GM18508 (cell line): ENCODE measurements around the gene OLFM1.
"Not testable (repeated sequence)": the region's sequence is repeated elsewhere in the genome, so short reads cannot be mapped to it uniquely, and the experiment has no call there.

Experiments used
- ATAC-seq: cut with Tn5 transposase; IDR thresholded peaks from one replicate; pipeline ENCODE4 v1.9.1; 2021; ENCODE audit warnings: moderate number of reproducible peaks; ENCODE audit not compliant: insufficient read depth, unreplicated experiment

Gene OLFM1

DNA sequence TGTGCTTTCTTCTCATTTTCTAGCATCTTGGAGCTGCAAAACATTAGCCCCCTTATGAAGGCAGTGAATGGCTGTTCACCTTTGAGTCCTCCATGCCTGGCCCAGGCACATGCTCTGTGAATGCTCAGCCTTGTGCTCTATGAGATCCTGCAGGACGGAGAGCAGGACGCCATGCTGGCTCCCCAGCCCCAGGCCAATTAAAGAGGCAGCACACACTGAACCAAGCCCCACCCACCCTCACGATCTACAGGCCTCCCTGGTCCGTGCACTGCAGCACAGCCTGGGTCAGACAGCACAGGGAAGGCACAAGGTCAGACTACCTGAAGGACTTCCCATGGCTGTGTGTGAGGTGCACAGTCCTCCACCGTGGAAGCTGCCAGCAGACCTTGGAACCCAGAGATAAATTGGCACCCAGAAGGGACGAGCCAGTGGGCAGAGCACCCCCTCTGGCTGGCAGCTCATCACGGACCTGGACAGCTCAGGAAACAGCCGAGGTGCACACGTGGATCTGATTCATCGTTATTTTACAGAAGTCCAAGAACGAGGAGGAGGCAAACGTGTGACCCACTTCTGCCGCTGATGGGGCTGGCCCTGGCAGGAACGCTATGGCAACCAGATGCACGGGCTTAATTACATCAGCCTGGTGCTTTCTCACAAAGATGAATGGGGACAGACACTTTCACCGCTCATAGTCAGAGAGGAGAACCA, 59.5 kb downstream of the OLFM1 start:
- ATAC-seq, result no peak

DNA sequence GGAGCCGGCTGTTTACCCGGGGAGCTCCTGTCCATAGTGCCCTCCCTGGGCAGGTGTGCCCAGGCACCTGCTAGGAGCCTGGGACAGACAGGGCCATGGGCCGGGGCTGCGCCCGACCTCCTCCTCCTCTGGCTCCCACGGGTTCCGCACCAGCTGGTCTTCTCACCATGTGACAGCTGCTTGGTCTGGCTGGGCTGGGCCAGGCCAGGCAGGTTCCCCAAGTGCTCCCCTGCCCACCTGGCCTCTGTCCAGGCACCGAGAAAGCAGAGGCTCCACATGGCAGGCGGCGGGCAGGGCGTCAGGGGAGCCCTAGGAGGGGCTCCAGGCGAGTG, 60.0 kb downstream of the OLFM1 start:
- no peak for ATAC-seq

DNA sequence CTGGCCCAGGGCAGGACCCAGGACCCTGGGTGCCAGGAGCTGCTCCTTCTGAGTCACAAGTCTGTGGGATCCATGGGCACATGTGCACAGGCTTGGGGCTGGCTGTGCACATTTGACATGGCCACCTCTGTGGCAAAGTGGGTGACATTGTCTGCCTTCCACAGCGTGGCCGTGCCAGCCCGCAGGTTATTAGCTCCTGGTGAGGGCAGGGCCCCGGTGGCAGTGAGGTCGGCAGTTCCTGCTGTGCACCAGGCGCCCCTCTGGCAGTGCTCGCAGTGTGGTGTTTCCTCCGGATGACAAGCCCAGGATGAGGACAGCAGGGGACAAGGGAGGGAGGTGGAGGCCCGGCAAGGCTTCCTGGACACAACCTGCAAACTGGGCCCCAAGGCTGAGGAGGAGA, 60.5 kb downstream of the OLFM1 start:
- no peak for ATAC-seq

DNA sequence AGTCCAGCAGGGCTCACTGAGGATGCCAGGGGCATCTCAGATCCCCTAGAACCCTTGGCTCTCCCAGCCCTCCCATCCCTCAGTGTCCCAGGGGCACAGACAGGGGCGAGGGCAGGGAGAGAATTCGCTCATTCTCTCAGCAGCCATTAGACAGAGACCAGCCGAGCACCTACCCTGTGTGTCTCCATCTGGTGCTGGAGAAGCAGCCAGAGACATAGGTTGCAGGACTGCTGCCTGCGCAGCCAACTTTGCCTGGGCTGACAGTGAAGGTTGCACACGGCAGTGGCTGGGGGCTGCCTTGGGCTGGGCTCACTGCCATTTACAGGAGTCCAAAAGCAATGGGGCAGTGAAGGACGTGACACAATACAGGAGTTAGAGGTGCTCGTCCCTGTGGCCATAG, 60.9 kb downstream of the OLFM1 start:
- no peak for ATAC-seq

DNA sequence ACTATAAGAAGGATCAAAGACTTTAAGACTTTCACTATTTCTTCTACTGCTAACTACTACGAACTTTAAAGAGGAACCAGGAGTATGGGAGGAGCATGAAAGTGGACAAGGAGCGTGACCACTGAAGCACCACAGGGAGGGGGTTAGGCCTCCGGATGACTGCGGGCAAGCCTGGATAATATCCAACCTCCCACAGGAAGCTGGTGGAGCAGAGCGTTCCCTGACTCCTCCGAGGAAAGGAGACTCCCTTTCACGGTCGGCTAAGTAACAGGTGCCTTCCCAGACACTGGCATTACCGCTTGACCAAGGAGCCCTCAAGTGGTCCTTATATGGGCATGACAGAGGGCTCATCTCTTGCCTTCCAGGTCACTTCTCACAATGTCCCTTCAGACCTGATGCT, 62.4 kb downstream of the OLFM1 start:
- not testable (repeated sequence) for ATAC-seq

DNA sequence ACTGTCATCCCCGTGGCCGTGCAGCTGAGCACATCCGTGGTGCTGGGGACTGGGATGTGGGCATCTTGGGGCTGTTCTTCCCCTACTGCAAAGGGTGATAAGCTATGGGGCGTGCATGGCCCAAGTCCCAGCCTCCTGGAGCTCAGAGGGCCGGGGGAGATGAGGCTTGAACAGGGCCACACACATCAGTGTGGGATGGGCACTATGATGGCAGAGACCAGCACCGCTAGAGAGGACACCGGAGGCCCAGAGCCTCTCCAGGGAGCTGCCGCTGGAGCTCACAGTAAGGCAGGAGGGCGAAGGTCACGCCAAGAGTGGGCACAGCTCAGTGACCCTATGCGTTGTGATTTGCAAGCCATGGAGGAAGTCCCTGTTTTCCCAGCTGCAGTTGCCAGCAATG, 63.5 kb downstream of the OLFM1 start:
- no peak for ATAC-seq

DNA sequence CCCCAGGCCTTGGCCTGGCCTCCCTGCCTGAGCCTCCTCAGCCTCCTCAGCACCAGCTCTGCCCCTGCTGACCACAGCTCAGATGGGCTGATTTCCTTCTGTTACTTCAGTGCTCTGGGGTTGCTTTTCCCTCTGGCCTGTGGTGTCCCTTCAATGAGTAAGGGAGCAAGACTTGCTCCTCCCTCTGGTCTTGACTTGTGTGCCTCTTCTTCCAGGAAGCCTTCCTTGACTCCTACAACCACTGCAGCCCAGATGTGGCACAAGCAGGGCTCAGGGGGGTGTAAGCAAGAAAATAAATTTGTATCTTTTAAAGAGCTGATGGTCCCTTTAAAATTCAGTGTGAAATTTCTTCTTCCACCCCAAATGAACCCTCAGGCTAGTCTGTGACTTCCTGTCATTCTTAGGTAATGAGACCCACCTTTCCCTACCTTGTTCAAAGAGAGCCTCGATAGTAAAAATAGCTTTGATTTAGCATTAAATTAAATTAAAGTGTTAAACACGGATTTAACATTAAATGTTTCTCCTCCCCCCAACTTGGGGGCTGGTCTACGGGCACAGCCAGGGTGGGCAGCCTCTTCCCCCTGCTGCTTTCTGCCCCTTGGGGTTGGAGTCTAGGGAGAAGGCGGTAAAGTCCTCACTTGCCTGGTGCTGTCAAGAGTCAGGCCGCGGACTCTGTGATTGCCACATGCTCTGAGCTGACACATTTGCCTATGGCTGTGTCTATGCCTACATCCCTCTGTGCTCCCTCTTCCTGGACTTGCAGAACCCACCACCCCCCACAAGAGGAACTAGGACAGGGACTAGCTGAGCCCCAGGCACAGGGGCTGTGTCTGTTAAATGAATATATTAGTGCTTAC, 64.5 kb downstream of the OLFM1 start:
- no peak for ATAC-seq

DNA sequence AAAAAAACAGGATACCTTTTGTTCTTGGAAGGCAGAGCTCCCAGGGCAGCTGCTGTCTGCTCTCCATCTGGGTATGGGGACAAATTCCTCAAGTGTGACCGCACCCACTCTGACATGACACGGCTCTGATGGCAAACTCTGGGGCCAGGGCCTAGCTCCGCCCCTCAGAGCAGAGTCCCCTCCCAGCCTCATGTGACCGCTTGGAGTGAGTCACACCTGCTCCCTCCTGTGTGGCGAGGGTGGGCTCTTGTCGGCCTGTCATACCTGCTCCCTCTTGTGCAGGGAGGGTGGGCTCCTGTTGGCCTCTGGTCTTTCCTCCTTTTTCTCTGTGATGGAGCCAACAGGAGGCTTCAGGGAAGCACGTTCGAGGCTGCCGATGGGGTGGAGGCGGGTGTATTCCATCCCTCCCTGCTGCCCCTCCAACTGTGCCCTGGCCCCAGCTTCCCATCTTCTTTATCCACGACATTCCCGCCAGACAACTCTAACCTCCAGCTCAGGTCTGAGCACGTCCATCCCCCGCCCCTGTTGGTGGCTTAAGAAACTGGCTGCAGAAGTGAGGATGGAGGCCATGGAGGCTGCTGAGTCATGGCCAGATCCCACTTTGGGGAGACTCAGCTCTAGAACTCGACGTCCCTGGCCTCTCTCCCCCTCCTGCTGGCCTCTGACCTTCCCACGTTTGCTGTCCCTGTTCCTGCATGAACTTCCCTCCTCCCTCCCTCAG, 65.3 kb downstream of the OLFM1 start:
- ATAC-seq, result no peak

DNA sequence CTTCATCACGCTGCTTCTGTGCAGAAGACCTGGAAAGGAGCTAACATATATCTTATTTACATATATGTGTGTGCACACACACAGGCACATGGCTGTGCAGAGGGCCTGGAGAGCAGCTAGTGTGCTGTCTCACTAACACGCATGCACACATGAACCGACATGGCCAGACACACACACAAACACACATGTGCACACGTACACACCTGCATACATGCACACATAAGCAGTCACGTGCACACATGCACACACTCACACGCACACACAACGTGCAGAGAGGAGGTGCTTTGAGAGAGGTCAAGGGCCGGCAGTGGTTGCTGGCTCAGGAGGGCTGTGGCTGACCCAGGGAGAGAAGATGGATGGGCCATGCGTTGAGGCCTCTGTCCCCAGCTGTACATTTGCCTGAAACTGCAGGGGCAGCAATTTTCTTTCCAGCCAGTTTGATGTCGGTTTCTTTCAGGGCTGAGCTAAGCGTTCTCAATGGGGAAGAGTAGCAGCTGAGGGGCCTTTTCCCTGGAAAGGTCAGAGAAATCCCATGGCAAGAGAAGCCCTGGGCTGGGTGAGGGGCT, 66.7 kb downstream of the OLFM1 start:
- ATAC-seq, result no peak

DNA sequence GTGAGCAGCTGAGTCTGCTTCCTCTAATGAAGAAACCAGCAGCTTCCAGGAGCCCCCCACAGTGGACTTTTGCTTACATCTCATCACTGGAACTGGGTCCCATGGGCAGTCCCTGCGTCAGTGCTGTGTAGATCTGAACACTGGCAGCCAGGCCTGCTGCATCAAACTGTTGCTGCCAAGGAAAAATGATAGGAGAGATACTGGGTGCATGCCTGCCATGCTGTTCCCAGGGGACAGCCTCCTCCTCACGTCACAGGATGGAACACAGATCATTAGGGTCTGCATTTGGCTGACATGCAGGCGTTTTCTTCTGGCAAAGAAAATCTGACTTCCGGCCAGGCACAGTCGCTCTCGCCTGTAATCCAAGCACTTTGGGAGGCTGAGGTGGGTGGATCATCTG, 67.9 kb downstream of the OLFM1 start:
- ATAC-seq, result no peak

DNA sequence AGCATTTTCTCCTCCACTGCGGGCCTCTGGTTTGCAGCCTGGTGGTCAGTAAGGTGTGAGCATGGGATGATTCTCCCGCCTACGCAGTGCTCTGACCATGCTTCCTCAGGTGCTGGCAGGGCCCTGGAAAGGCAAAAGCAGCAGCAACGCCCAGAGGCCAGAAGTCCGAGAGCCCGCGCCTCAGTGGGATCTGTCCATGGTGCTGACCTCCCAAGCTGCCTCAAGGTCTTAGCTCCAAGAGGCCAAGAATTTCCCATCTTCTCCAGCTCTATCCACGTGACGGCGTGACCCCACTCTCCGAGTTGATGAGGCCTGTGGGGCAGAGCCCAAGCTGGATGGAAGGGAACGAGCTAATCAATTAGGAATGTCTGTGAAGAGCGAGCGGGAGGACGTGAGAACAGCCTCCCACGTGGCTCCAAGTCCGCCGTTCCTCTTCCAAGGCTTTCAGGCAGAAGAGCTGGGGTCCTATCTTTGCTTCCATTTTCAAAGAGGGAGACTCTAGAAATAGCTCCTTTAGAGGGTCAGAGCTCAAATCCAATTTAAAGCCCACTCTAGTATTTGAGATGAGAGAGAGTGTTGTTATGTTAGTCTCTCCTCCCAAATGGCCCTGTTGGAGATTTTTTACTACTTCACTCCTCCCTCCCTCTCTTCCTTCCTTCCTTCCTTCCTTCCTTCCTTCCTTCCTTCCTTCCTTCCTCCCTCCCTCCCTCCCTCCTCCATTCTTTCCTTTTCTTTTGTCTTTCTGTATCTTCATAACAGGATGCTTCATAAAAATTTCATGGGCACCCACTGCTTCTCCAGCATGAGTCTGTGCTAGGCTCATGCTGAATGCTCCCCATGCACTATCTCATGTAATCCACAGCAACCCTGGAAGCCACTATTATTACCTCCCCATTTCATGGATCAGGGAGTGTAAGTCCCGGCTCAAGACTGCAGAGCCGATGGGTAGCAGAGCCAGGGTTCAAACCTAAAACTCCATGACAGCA, 69.3 kb downstream of the OLFM1 start:
- ATAC-seq, result no peak

DNA sequence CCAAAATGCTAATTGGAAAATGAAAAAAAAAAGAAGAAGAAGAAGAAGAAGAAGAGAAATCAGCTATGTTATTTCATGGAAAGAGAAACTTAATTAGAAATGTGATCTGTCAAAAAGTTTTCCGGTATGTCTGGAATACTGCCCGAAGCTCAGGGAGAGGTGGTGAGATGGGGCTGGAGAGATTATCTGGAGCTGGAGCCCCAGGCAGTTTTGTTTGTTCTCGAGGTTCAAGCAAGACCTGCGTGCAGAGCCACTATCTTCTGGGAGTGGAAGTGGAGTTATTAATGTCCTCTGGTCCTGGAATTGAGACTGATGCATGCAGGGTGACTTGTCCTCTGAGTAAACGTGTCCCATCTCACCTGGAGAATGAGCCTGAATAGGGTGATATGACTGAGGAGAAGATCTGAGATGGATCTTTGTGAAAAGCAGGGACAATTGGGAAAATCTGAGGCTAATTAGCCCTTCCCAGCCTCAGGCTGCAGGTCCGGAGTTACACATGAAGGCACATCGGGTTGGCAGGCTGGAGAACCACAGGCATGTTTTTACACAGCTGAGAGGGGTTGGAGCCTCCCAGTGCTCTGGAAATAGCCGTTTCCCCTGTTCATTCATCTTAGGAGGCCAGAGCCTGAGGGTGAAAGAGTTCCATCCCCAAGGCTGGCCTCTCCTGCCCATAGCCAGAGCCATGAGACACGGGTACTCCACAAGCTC, 70.5 kb downstream of the OLFM1 start:
- no peak for ATAC-seq

DNA sequence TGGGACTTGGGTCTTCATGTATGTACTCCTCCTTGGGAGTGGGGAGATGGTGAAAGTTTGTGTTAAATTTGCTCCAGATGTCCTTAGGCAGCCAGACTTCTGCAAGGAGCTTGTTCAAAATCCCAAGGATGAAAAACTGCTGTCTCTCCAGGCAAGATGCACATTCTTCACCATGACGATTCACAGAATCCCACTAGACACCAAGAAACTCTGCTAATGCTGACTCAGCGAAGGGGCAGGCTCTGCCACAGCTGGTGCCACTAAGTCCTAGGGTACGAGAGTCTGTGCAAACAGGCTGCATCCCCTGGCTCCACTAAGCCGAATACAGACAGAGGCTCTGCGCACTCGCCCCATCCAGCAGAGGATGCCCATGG, 71.1 kb downstream of the OLFM1 start:
- no peak for ATAC-seq

DNA sequence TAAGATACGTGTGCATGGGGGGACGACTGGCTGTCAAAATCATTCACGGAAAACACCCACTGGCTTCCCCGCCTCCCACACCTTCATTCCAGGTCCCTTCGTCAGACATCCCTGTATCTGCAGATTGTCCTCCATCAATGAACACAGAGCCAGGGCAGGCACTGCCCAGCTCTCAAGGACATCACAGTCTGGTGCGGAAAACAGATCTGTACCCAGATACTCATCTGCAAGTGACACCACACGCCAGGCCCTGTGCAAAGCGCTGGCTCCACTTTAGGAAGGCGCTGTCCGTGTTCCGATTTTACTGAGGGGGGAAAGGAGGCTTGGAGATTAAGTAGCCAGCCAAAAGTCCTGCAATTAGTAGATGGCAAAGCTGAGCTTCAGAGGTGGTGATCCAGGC, 72.3 kb downstream of the OLFM1 start:
- no peak for ATAC-seq

DNA sequence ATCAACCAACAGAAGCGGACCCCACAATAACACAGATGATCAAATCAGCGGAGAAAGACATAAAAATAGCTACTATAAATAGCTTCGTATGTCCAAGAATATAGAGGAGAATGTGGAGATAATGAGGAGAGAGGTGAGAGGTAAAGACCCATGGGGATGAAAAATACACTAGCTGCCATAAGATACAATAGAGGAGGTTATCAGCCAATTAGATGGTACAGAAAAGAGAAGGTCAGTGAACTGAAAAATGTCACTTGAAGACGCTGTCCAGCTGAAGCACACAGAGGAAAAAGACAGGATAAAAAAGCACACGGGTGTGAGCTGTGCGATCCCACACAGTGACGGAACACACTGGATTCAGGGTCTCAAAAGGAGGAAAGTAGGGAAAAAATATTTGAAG, 73.4 kb downstream of the OLFM1 start:
- no peak for ATAC-seq

DNA sequence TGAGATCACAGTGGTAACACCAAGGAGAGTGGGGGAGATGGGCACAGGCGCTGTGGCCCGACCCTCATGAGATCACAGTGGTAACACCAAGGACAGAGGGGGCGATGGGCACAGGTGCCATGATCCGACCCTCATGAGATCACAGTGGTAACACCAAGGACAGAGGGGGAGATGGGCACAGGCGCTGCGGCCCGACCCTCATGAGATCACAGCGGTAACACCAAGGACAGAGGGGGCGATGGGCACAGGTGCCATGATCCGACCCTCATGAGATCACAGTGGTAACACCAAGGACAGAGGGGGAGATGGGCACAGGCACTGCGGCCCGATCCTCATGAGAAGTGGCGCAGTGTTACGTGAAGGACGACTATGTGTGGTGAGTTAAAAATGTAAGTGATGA, 75.1 kb downstream of the OLFM1 start:
- not testable (repeated sequence) for ATAC-seq

DNA sequence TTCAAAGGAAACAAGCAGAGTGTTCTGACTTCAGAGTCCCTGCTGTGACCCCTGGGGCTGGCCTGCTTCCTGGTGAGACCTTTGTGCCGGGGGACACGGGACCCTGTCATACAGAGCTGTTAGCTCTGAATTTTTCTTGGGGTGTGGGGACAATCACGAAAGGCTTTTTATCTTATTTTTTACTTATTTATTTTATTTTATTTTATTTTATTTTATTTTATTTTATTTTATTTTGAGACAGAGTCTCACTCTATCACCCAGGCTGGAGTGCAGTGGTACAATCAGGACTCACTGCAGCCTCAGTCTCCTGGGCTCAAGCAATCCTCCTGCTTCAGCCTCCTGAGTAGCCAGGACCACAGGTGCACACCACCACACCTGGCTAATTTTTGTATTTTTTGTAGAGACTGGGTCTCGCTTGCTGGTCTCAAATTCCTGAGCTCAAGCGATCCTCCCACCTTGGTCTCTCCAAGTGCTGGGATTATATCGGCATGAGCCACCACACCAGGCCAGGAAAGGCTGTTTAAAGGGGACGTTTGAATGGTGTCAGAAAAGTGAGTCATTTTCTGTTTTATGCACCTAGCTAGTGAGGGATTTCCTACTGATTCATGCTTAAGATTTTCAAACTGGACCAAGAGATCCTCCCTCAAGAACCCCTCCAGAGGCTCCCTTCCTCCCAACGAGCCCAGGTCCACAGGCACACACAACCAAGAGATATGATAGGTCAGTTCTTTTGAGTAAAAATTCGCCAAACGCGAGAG, 75.7 kb downstream of the OLFM1 start:
- ATAC-seq, result no peak

DNA sequence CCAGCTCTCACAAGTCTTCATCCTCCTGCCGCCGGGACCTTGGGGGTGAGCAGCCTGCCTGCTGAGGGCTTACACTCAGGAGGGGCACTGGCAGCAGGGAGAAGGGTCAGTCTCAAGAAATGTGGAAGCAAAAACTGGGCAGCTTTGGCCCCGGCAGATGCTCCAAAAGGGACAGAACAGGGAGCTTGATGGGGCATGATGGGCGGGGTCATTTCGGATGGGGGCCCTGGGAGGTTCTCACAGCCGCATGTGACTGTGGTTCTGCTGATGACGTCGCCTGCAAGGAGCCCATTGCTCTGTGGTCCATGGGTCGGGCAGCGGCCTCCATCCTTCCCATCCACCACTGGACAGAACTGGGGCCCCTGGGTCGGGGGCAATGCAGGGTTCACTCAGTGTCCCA, 76.6 kb downstream of the OLFM1 start:
- no peak for ATAC-seq
